IPS DF 6.9 (cell line): ENCODE measurements around the gene CELF2.

Experiments used
- DNase-seq: peaks from one replicate; pipeline ENCODE4 v3.0.0-alpha.2; 2013; ENCODE audit warnings: low read depth, low spot score
- H3K27ac ChIP-seq: one replicate; pipeline ENCODE4 v1.5.1; 2013; ENCODE audit warnings: low read length, control low read depth
- H3K27me3 ChIP-seq: 2 replicates; pipeline ENCODE4 v1.6.1; 2013; ENCODE audit warnings: mild to moderate bottlenecking, low read length; ENCODE audit not compliant: control insufficient read depth, insufficient read depth
- H3K36me3 ChIP-seq: 2 replicates; pipeline ENCODE4 v1.6.1; 2013; ENCODE audit warnings: low read length; ENCODE audit not compliant: control insufficient read depth, insufficient read depth
- H3K4me1 ChIP-seq: 2 replicates; pipeline ENCODE4 v1.6.1; 2013; ENCODE audit warnings: low read length; ENCODE audit not compliant: control insufficient read depth, insufficient read depth
- H3K4me3 ChIP-seq: 2 replicates; pipeline ENCODE4 v1.5.1; 2013; ENCODE audit warnings: mild to moderate bottlenecking, low read length
- H3K9me3 ChIP-seq: 2 replicates; pipeline ENCODE4 v1.6.1; 2013; ENCODE audit warnings: low read length, inconsistent platforms; ENCODE audit not compliant: control insufficient read depth, insufficient read depth
- WGBS: extraction: QIAGEN DNeasy Blood & Tissue Kit; methylation state at CpG from one replicate; pipeline ENCODE4 v1.1.7; 2013; ENCODE audit warnings: mixed read lengths, missing lambda C conversion rate; ENCODE audit not compliant: insufficient read length, insufficient coverage; 5-methylcytosine and 5-hydroxymethylcytosine counted together

CELF2 gene

GRCh38 chr10:11230498-11231167 is 213.0 kb downstream of the CELF2 start:
- peaks cover 5% of the 10 kb centered on the region for H3K4me1 ChIP-seq
- H3K36me3 ChIP-seq = no peaks in the 10 kb centered on the region
- no peak overlapping the region for H3K4me3 ChIP-seq
- no peaks in the 10 kb centered on the region for H3K27me3 ChIP-seq
- DNase-seq = no peak
- H3K9me3 ChIP-seq = no peaks in the 10 kb centered on the region
- H3K27ac ChIP-seq = no peak overlapping the region
- WGBS = no CpG with 5 or more reads among the region's 5 CpGs

- Histone ChIP-seq H3K9me3 (no peaks in the 10 kb centered on the region), H3K36me3 (no peaks in the 10 kb centered on the region), H3K27me3 (no peaks in the 10 kb centered on the region), H3K27ac (no peak overlapping the region), H3K4me1 (peaks cover 5% of the 10 kb centered on the region), H3K4me3 (no peak overlapping the region)
- WGBS = no CpG with 5 or more reads among the region's 3 CpGs
- no peak for DNase-seq
Observed at GRCh38 chr10:11231285-11231684, 213.6 kb downstream of the CELF2 start.

- H3K27me3 ChIP-seq = no peaks in the 10 kb centered on the region
- H3K4me3 ChIP-seq = no peak overlapping the region
- no peaks in the 10 kb centered on the region for H3K9me3 ChIP-seq
- no peak for DNase-seq
- no peak overlapping the region for H3K27ac ChIP-seq
- no peaks in the 10 kb centered on the region for H3K4me1 ChIP-seq
- no peaks in the 10 kb centered on the region for H3K36me3 ChIP-seq
- no CpG with 5 or more reads among the region's 8 CpGs for WGBS
Observed at GRCh38 chr10:11232222-11232961, 214.7 kb downstream of the CELF2 start.

GRCh38 chr10:11234857-11235531 is 217.3 kb downstream of the CELF2 start:
- H3K27ac ChIP-seq = no peak overlapping the region
- H3K27me3 ChIP-seq = no peaks in the 10 kb centered on the region
- DNase-seq = no peak
- no peak overlapping the region for H3K4me3 ChIP-seq
- H3K4me1 ChIP-seq = no peaks in the 10 kb centered on the region
- H3K9me3 ChIP-seq = no peaks in the 10 kb centered on the region
- no peaks in the 10 kb centered on the region for H3K36me3 ChIP-seq
- no CpG with 5 or more reads among the region's 6 CpGs for WGBS

GRCh38 chr10:11235771-11236170 is 218.1 kb downstream of the CELF2 start:
- DNase-seq = no peak
- Histone ChIP-seq H3K9me3 (no peaks in the 10 kb centered on the region), H3K27ac (no peak overlapping the region), H3K4me3 (no peak overlapping the region), H3K36me3 (no peaks in the 10 kb centered on the region), H3K27me3 (no peaks in the 10 kb centered on the region), H3K4me1 (no peaks in the 10 kb centered on the region)
- no CpG with 5 or more reads among the region's 4 CpGs for WGBS

- no peak for DNase-seq
- H3K4me3 ChIP-seq = no peak overlapping the region
- no CpG with 5 or more reads among the region's 2 CpGs for WGBS
- no peaks in the 10 kb centered on the region for H3K27me3 ChIP-seq
- no peaks in the 10 kb centered on the region for H3K36me3 ChIP-seq
- H3K9me3 ChIP-seq = no peaks in the 10 kb centered on the region
- H3K4me1 ChIP-seq = no peaks in the 10 kb centered on the region
- H3K27ac ChIP-seq = no peak overlapping the region
Observed at GRCh38 chr10:11236234-11236633, 218.6 kb downstream of the CELF2 start.

- no peaks in the 10 kb centered on the region for H3K36me3 ChIP-seq
- no peak for DNase-seq
- no peak overlapping the region for H3K27ac ChIP-seq
- WGBS = no CpG with 5 or more reads among the region's 7 CpGs
- no peaks in the 10 kb centered on the region for H3K4me1 ChIP-seq
- H3K27me3 ChIP-seq = no peaks in the 10 kb centered on the region
- H3K9me3 ChIP-seq = no peaks in the 10 kb centered on the region
- H3K4me3 ChIP-seq = no peak overlapping the region
Observed at GRCh38 chr10:11237571-11237970, 219.9 kb downstream of the CELF2 start.

- no peaks in the 10 kb centered on the region for H3K27me3 ChIP-seq
- H3K9me3 ChIP-seq = no peaks in the 10 kb centered on the region
- H3K27ac ChIP-seq = no peak overlapping the region
- no peaks in the 10 kb centered on the region for H3K36me3 ChIP-seq
- no CpG with 5 or more reads among the region's 4 CpGs for WGBS
- H3K4me1 ChIP-seq = no peaks in the 10 kb centered on the region
- H3K4me3 ChIP-seq = no peak overlapping the region
- no peak for DNase-seq
Observed at GRCh38 chr10:11238893-11239292, 221.2 kb downstream of the CELF2 start.

- Histone ChIP-seq H3K27ac (no peak overlapping the region), H3K4me1 (no peaks in the 10 kb centered on the region), H3K9me3 (no peaks in the 10 kb centered on the region), H3K27me3 (no peaks in the 10 kb centered on the region), H3K36me3 (no peaks in the 10 kb centered on the region), H3K4me3 (no peak overlapping the region)
- no CpG with 5 or more reads among the region's 7 CpGs for WGBS
- DNase-seq = no peak
Observed at GRCh38 chr10:11240641-11241040, 223.0 kb downstream of the CELF2 start.

- no peak overlapping the region for H3K27ac ChIP-seq
- no peak overlapping the region for H3K4me3 ChIP-seq
Observed at GRCh38 chr10:11242443-11243387, 225.0 kb downstream of the CELF2 start.

More at GRCh38 chr10:11242443-11243387, 225.0 kb downstream of the CELF2 start:
- WGBS = no CpG with 5 or more reads among the region's 25 CpGs
- no peaks in the 10 kb centered on the region for H3K9me3 ChIP-seq
- H3K4me1 ChIP-seq = no peaks in the 10 kb centered on the region
- DNase-seq = no peak
- H3K27me3 ChIP-seq = no peaks in the 10 kb centered on the region
- H3K36me3 ChIP-seq = no peaks in the 10 kb centered on the region
